DND-41 (cell line): Measurements from ENCODE around the gene ABCG1.

Experiments
- ATAC-seq: fragments of 200-7000 bp; cut with Tn5 transposase; 3 replicates; pipeline ENCODE4 v1.9.1; 2021; ENCODE audit warnings: low read depth; ENCODE audit not compliant: insufficient read depth
- DNase-seq: peaks from one replicate; pipeline ENCODE4 v3.0.0-alpha.2; 2020
- H2AFZ ChIP-seq: 2 replicates; pipeline ENCODE4 v1.6.0; 2012; ENCODE audit warnings: low read depth, low read length
- H3K27ac ChIP-seq: 2 replicates; pipeline ENCODE4 v1.5.1; 2012; ENCODE audit warnings: low read length, inconsistent platforms
- H3K27me3 ChIP-seq: fragments of 200-600 bp; sonication (generic); 2 replicates; pipeline ENCODE4 v1.6.0; 2012; ENCODE audit warnings: low read length, mild to moderate bottlenecking, inconsistent platforms; ENCODE audit not compliant: insufficient read depth, poor library complexity
- H3K36me3 ChIP-seq: 2 replicates; pipeline ENCODE4 v1.5.1; 2012; ENCODE audit warnings: low read length, inconsistent platforms; ENCODE audit not compliant: insufficient read depth
- H3K4me1 ChIP-seq: 2 replicates; pipeline ENCODE4 v1.5.1; 2012; ENCODE audit warnings: mild to moderate bottlenecking, low read length; ENCODE audit not compliant: insufficient read depth
- H3K4me2 ChIP-seq: 2 replicates; pipeline ENCODE4 v1.6.0; 2012; ENCODE audit warnings: mild to moderate bottlenecking, moderate library complexity, low read length, inconsistent platforms; ENCODE audit not compliant: insufficient read depth
- H3K4me3 ChIP-seq, 2 experiments: fragments of 200-600 bp in 1 of 2; shearing (Covaris generic) in 1 of 2; 2 replicates each; pipeline ENCODE4 v1.5.1; 2012 to 2016; ENCODE audit warnings: inconsistent platforms in 2 of 2, low read length in 2 of 2, mild to moderate bottlenecking in 2 of 2, low read depth in 1 of 2, moderate library complexity in 1 of 2
- H3K79me2 ChIP-seq: 2 replicates; pipeline ENCODE4 v1.6.0; 2012; ENCODE audit warnings: low read length, inconsistent platforms; ENCODE audit not compliant: insufficient read depth
- H3K9ac ChIP-seq: 2 replicates; pipeline ENCODE4 v1.6.0; 2012; ENCODE audit warnings: low read depth, mild to moderate bottlenecking, inconsistent platforms, low read length, moderate library complexity
- H3K9me3 ChIP-seq: 2 replicates; pipeline ENCODE4 v1.5.1; 2012; ENCODE audit warnings: low read length, moderate library complexity, mild to moderate bottlenecking, inconsistent platforms; ENCODE audit not compliant: insufficient read depth, severe bottlenecking
- H4K20me1 ChIP-seq: 2 replicates; pipeline ENCODE4 v1.6.0; 2012; ENCODE audit warnings: low read length; ENCODE audit not compliant: insufficient read depth
- CTCF ChIP-seq: IDR thresholded peaks from 2 replicates; pipeline ENCODE4 v1.5.1; 2012; ENCODE audit warnings: borderline replicate concordance, low read length, moderate library complexity, mild to moderate bottlenecking; ENCODE audit not compliant: poor library complexity, severe bottlenecking; ENCODE audit errors: extremely low read depth
- EZH2 ChIP-seq: IDR thresholded peaks from 3 replicates; pipeline ENCODE4 v1.6.1; 2012; ENCODE audit warnings: borderline replicate concordance, low read depth, mild to moderate bottlenecking, moderate library complexity, low read length, inconsistent platforms; ENCODE audit not compliant: severe bottlenecking

The ABCG1 gene

GRCh38 chr21:42215942-42216725, 2.8 kb upstream of the ABCG1 start:
- Histone ChIP-seq H3K27ac (no peak overlapping the region), H3K4me1 (peaks cover 23% of the 10 kb centered on the region), H3K4me3 (no peak overlapping the region), H2AFZ (no peak overlapping the region), H3K4me2 (no peak overlapping the region), H3K36me3 (no peaks in the 10 kb centered on the region; the same call in 1 of the 2 replicates), H3K9ac (no peak overlapping the region), H3K27me3 (no peaks in the 10 kb centered on the region), H3K9me3 (peaks cover 17% of the 10 kb centered on the region), H3K79me2 (peaks cover 15% of the 10 kb centered on the region), H4K20me1 (0 out of 2 replicates have a peak, but pooled peaks cover 4% of the 10 kb centered on the region)
- DNase-seq (no peak), ATAC-seq (no peak)
- TF ChIP-seq EZH2 (no peak), CTCF (no peak)

- Histone ChIP-seq H2AFZ (no peak overlapping the region), H3K36me3 (peaks cover 6% of the 10 kb centered on the region; the same call in 1 of the 2 replicates), H3K9ac (no peak overlapping the region), H3K4me2 (no peak overlapping the region), H3K4me3 (no peak overlapping the region), H3K9me3 (peaks cover 17% of the 10 kb centered on the region), H3K27ac (no peak overlapping the region), H3K79me2 (peaks cover 23% of the 10 kb centered on the region), H4K20me1 (peaks cover 11% of the 10 kb centered on the region; the same call in 1 of the 2 replicates), H3K27me3 (no peaks in the 10 kb centered on the region), H3K4me1 (peaks cover 31% of the 10 kb centered on the region)
- TF ChIP-seq EZH2: no peak
- no peak for TF ChIP-seq CTCF
- ATAC-seq: no peak
- DNase-seq: no peak
Measured at GRCh38 chr21:42216726-42217572, 2.0 kb upstream of the ABCG1 start.

GRCh38 chr21:42219606-42220137, 732 bp downstream of the ABCG1 start:
- Histone ChIP-seq H3K79me2 (peaks cover 44% of the 10 kb centered on the region), H3K4me2 (peak overlapping the region; percentile 98), H3K4me1 (peaks cover 55% of the 10 kb centered on the region), H3K27ac (peak overlapping the region; percentile 78), H3K36me3 (peaks cover 12% of the 10 kb centered on the region; the same call in 1 of the 2 replicates), H2AFZ (peak overlapping the region; percentile 59), H3K9ac (peak overlapping the region; percentile 74), H3K4me3 (peak overlapping the region; percentile 72 to 80), H3K27me3 (no peaks in the 10 kb centered on the region), H3K9me3 (peaks cover 17% of the 10 kb centered on the region), H4K20me1 (peaks cover 11% of the 10 kb centered on the region; the same call in 1 of the 2 replicates)
- TF ChIP-seq CTCF (no peak), EZH2 (peak; percentile 67)
- no peak for DNase-seq
- ATAC-seq: peak; percentile 47
